RWPE1 (cell line): ENCODE results near the gene TRIM17.

ENCODE experiments used
- CTCF ChIA-PET: fragments of 350-600 bp; sonication (Branson Sonifier 250); formaldehyde crosslinking; extraction: SDS; loops from one replicate; lab custom pipeline; 2021; lab: Yijun Ruan, JAX
- POLR2A ChIA-PET: fragments of 400-600 bp; formaldehyde crosslinking; extraction: SDS; loops from one replicate; lab custom pipeline; 2020; ENCODE audit warnings: antibody characterized with exemption; ENCODE audit not compliant: low non-redundant PET; lab: Yijun Ruan, JAX
- DNase-seq: peaks from one replicate; pipeline ENCODE4 v3.0.0; 2012; ENCODE audit warnings: low spot score
- H3K27ac ChIP-seq: fragments of 450-650 bp; 2 replicates; pipeline ENCODE4 v1.5.1; 2017
- CTCF ChIP-seq: fragments of 450-650 bp; conservative IDR thresholded peaks from 2 replicates; pipeline ENCODE4 v1.5.1; 2017; ENCODE audit warnings: low read depth, mild to moderate bottlenecking

The TRIM17 gene

GRCh38 chr1:228391411-228392020 is 25.1 kb downstream of the TRIM17 start:
- ChIA-PET CTCF (no interaction called here), POLR2A (no interaction called here)
- H3K27ac ChIP-seq, result peak overlapping the region; percentile 54; the same call in 1 of the 2 replicates
- DNase-seq, result no peak
- TF ChIP-seq CTCF, result no peak

- no peak for DNase-seq
- CTCF ChIA-PET, result no interaction called here
- no peak overlapping the region for H3K27ac ChIP-seq
- POLR2A ChIA-PET, result interaction anchor here (0.6 kb wide), 1 partner anchor 192 kb away, joined by 3 read pairs; no protein-coding TSS in a partner anchor
- TF ChIP-seq CTCF, result no peak
Observed at GRCh38 chr1:228390649-228391048, 26.0 kb downstream of the TRIM17 start.

GRCh38 chr1:228387321-228387720 is 29.3 kb downstream of the TRIM17 start:
- no peak for TF ChIP-seq CTCF
- DNase-seq, result no peak
- H3K27ac ChIP-seq, result no peak overlapping the region
- ChIA-PET CTCF (no interaction called here), POLR2A (no interaction called here)

GRCh38 chr1:228385232-228385631 is 31.4 kb downstream of the TRIM17 start:
- TF ChIP-seq CTCF, result no peak
- no peak overlapping the region for H3K27ac ChIP-seq
- no peak for DNase-seq
- ChIA-PET CTCF (no interaction called here), POLR2A (no interaction called here)

- POLR2A ChIA-PET, result no interaction called here
- no peak for DNase-seq
- no peak overlapping the region for H3K27ac ChIP-seq
- CTCF ChIA-PET, result no interaction called here
- TF ChIP-seq CTCF, result no peak
Observed at GRCh38 chr1:228383773-228384172, 32.9 kb downstream of the TRIM17 start.

- ChIA-PET CTCF (interaction anchor here (0.5 kb wide), 1 partner anchor 120 kb away, joined by 3 read pairs; no protein-coding TSS in a partner anchor), POLR2A (interaction anchor here (0.8 kb wide), 1 partner anchor 77 kb away, joined by 4 read pairs; a partner anchor contains a TSS)
- no peak for TF ChIP-seq CTCF
- DNase-seq, result no peak
- no peak overlapping the region for H3K27ac ChIP-seq
Observed at GRCh38 chr1:228381356-228381755, 35.3 kb downstream of the TRIM17 start.
